PC-3 (cell line): ENCODE results near the gene TEX29.

Source experiments
- EZH2 ChIP-seq: fragments of 300-600 bp; sonication (generic); IDR thresholded peaks from one replicate; pipeline ENCODE4 v1.6.1; 2017; ENCODE audit warnings: antibody characterized with exemption, mild to moderate bottlenecking, low read length; ENCODE audit not compliant: unreplicated experiment
- TF ChIP-seq, protein P1 (sequence below): fragments of 300-600 bp; sonication (generic); conservative IDR thresholded peaks from 2 replicates; pipeline ENCODE4 v1.5.1; 2017; ENCODE audit warnings: antibody characterized with exemption, low read depth, mild to moderate bottlenecking, low read length

DNA sequence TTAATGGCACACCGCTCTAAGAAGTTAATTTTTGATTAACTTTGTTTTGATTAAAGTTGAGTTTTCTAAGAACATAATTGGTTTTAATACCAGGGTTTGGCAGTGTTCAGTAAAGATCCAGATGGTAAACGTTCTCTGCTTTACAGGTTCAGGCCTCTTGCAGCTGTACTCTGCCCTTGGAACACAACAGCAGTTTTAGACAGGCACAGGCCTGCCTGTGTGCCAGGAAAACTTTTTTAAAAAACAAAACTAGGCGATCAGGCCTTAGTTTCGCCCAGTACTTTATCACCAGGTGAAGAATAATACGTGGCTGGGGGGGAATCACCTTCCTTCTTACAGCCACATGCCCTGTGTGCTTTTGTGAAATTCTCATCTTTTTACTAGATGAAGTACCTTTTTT lies 38.0 kb upstream of the TEX29 start:
- TF ChIP-seq, protein P1, sequence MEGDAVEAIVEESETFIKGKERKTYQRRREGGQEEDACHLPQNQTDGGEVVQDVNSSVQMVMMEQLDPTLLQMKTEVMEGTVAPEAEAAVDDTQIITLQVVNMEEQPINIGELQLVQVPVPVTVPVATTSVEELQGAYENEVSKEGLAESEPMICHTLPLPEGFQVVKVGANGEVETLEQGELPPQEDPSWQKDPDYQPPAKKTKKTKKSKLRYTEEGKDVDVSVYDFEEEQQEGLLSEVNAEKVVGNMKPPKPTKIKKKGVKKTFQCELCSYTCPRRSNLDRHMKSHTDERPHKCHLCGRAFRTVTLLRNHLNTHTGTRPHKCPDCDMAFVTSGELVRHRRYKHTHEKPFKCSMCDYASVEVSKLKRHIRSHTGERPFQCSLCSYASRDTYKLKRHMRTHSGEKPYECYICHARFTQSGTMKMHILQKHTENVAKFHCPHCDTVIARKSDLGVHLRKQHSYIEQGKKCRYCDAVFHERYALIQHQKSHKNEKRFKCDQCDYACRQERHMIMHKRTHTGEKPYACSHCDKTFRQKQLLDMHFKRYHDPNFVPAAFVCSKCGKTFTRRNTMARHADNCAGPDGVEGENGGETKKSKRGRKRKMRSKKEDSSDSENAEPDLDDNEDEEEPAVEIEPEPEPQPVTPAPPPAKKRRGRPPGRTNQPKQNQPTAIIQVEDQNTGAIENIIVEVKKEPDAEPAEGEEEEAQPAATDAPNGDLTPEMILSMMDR, result no peak
- TF ChIP-seq EZH2, result no peak
